Measurements from ENCODE around the gene MFSD11.

- TF ChIP-seq POLR2AphosphoS5 (IDR thresholded peaks at IDR 0.05) = no peak
- TF ChIP-seq, protein P1, sequence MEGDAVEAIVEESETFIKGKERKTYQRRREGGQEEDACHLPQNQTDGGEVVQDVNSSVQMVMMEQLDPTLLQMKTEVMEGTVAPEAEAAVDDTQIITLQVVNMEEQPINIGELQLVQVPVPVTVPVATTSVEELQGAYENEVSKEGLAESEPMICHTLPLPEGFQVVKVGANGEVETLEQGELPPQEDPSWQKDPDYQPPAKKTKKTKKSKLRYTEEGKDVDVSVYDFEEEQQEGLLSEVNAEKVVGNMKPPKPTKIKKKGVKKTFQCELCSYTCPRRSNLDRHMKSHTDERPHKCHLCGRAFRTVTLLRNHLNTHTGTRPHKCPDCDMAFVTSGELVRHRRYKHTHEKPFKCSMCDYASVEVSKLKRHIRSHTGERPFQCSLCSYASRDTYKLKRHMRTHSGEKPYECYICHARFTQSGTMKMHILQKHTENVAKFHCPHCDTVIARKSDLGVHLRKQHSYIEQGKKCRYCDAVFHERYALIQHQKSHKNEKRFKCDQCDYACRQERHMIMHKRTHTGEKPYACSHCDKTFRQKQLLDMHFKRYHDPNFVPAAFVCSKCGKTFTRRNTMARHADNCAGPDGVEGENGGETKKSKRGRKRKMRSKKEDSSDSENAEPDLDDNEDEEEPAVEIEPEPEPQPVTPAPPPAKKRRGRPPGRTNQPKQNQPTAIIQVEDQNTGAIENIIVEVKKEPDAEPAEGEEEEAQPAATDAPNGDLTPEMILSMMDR (IDR thresholded peaks at IDR 0.05) = no peak
Observed at GRCh38 chr17:76697702-76698465, 40.0 kb upstream of the MFSD11 start.
